Hepatocyte (in vitro differentiated cells): ENCODE results near the gene UBTD2. TPM values are rescaled to one million over a fixed set of nuclear protein-coding genes. Genes with fewer than 3 reads are reported as not detected.

Source experiments
- DNase-seq: peaks from one replicate; pipeline ENCODE4 v3.0.0-alpha.2; 2016; ENCODE audit warnings: low spot score
- H2AFZ ChIP-seq: fragments of 200-600 bp; sonication (generic); 2 replicates; pipeline ENCODE4 v1.6.0; 2016; ENCODE audit warnings: antibody characterized with exemption, mild to moderate bottlenecking
- H3K27ac ChIP-seq: fragments of 200-600 bp; sonication (generic); 2 replicates; pipeline ENCODE4 v1.5.1; 2016; ENCODE audit warnings: mild to moderate bottlenecking
- H3K27me3 ChIP-seq: fragments of 200-600 bp; sonication (generic); 2 replicates; pipeline ENCODE4 v1.6.1; 2016
- H3K36me3 ChIP-seq: fragments of 200-600 bp; sonication (generic); replicated peaks from 2 replicates; pipeline ENCODE4 v1.5.1; 2016; ENCODE audit warnings: low read depth; ENCODE audit not compliant: insufficient read depth
- H3K4me1 ChIP-seq: fragments of 200-600 bp; sonication (generic); 2 replicates; pipeline ENCODE4 v1.5.1; 2016; ENCODE audit warnings: mild to moderate bottlenecking, moderate library complexity; ENCODE audit not compliant: insufficient read depth
- H3K4me2 ChIP-seq: fragments of 200-600 bp; sonication (generic); 2 replicates; pipeline ENCODE4 v1.6.0; 2016
- H3K4me3 ChIP-seq: fragments of 200-600 bp; sonication (generic); 2 replicates; pipeline ENCODE4 v1.5.1; 2016; ENCODE audit warnings: mild to moderate bottlenecking
- H3K79me2 ChIP-seq: fragments of 200-600 bp; sonication (generic); 2 replicates; pipeline ENCODE4 v1.6.0; 2017; ENCODE audit warnings: mild to moderate bottlenecking
- H3K9me2 ChIP-seq: fragments of 200-600 bp; sonication (generic); replicated peaks from 2 replicates; pipeline ENCODE4 v1.6.0; 2017; ENCODE audit warnings: mild to moderate bottlenecking; ENCODE audit not compliant: insufficient read depth
- H3K9me3 ChIP-seq: fragments of 200-600 bp; sonication (generic); 2 replicates; pipeline ENCODE4 v1.5.1; 2016; ENCODE audit warnings: low read depth, mild to moderate bottlenecking
- H4K20me1 ChIP-seq: fragments of 200-600 bp; sonication (generic); 2 replicates; pipeline ENCODE4 v1.6.0; 2016; ENCODE audit warnings: mild to moderate bottlenecking; ENCODE audit not compliant: insufficient read depth, poor library complexity, severe bottlenecking
- EZH2 ChIP-seq: fragments of 200-600 bp; sonication (generic); IDR thresholded peaks from 2 replicates; pipeline ENCODE4 v1.6.1; 2016; ENCODE audit warnings: antibody characterized with exemption, mild to moderate bottlenecking, borderline replicate concordance
- EZH2phosphoT487 ChIP-seq: fragments of 200-600 bp; sonication (generic); IDR thresholded peaks from one replicate; pipeline ENCODE4 v1.6.1; 2018; ENCODE audit warnings: antibody characterized with exemption, mild to moderate bottlenecking, low read depth, moderate library complexity; ENCODE audit not compliant: unreplicated experiment, severe bottlenecking
- WGBS: methylation state at CpG from one replicate; pipeline ENCODE4 v1.1.6; 2016; ENCODE audit warnings: low lambda C conversion rate; ENCODE audit errors: missing lambda C conversion rate; 5-methylcytosine and 5-hydroxymethylcytosine counted together
- polyA plus RNA-seq: library from polyadenylated mRNA; unstranded; fragments of >200 nt; fragmentation: Nextera tagmentation; extraction: Ambion mirVana; gene quantifications from 2 replicates; pipeline ENCODE4 v1.2.1, GENCODE V29; 2016
- total RNA-seq: library from RNA; depleted of rRNA; stranded (reverse); fragments of >200 nt; gene quantifications from 2 replicates; pipeline ENCODE4 v1.2.3, GENCODE V29; 2014
- TF ChIP-seq, protein P1 (sequence below): fragments of 200-600 bp; sonication (generic); IDR thresholded peaks from 2 replicates; pipeline ENCODE4 v1.5.1; 2016; ENCODE audit warnings: antibody characterized with exemption, mild to moderate bottlenecking; ENCODE audit not compliant: poor library complexity

Gene UBTD2
- total and polyA plus RNA-seq, 2 experiments from 2014 or later = 27.4 to 51.7 TPM

GRCh38 chr5:172285226-172286143, 1.9 kb upstream of the UBTD2 start:
- TF ChIP-seq EZH2 (no peak), EZH2phosphoT487 (no peak)
- TF ChIP-seq, protein P1, sequence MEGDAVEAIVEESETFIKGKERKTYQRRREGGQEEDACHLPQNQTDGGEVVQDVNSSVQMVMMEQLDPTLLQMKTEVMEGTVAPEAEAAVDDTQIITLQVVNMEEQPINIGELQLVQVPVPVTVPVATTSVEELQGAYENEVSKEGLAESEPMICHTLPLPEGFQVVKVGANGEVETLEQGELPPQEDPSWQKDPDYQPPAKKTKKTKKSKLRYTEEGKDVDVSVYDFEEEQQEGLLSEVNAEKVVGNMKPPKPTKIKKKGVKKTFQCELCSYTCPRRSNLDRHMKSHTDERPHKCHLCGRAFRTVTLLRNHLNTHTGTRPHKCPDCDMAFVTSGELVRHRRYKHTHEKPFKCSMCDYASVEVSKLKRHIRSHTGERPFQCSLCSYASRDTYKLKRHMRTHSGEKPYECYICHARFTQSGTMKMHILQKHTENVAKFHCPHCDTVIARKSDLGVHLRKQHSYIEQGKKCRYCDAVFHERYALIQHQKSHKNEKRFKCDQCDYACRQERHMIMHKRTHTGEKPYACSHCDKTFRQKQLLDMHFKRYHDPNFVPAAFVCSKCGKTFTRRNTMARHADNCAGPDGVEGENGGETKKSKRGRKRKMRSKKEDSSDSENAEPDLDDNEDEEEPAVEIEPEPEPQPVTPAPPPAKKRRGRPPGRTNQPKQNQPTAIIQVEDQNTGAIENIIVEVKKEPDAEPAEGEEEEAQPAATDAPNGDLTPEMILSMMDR = no peak

GRCh38 chr5:172284611-172284980, 1.0 kb upstream of the UBTD2 start:
- H2AFZ ChIP-seq = peak overlapping the region; percentile 98
- peak overlapping the region; percentile 100 for H3K27ac ChIP-seq
- 4% methylated on average over 11 of the region's 11 CpGs for WGBS
- H3K4me3 ChIP-seq = peak overlapping the region; percentile 51
- TF ChIP-seq EZH2phosphoT487 = no peak
- H4K20me1 ChIP-seq = peaks cover 30% of the 10 kb centered on the region
- no peaks in the 10 kb centered on the region for H3K9me2 ChIP-seq
- H3K36me3 ChIP-seq = no peaks in the 10 kb centered on the region
- no peaks in the 10 kb centered on the region for H3K27me3 ChIP-seq
- peaks cover 18% of the 10 kb centered on the region for H3K4me1 ChIP-seq
- no peaks in the 10 kb centered on the region for H3K9me3 ChIP-seq
- peak overlapping the region; percentile 81 for H3K4me2 ChIP-seq
- DNase-seq = peak; percentile 11
- peaks cover 38% of the 10 kb centered on the region for H3K79me2 ChIP-seq

More at GRCh38 chr5:172285226-172286143, 1.9 kb upstream of the UBTD2 start:
- H3K9me3 ChIP-seq = no peaks in the 10 kb centered on the region
- H2AFZ ChIP-seq = no peak overlapping the region
- H3K36me3 ChIP-seq = no peaks in the 10 kb centered on the region
- DNase-seq = no peak
- H3K4me2 ChIP-seq = peak overlapping the region; percentile 81
- 80% methylated on average over 15 of the region's 15 CpGs for WGBS
- peaks cover 21% of the 10 kb centered on the region for H4K20me1 ChIP-seq
- peaks cover 18% of the 10 kb centered on the region for H3K4me1 ChIP-seq
- no peaks in the 10 kb centered on the region for H3K27me3 ChIP-seq
- peak overlapping the region; percentile 100 for H3K27ac ChIP-seq
- H3K79me2 ChIP-seq = peaks cover 29% of the 10 kb centered on the region
- H3K4me3 ChIP-seq = no peak overlapping the region
- H3K9me2 ChIP-seq = no peaks in the 10 kb centered on the region

DNA sequence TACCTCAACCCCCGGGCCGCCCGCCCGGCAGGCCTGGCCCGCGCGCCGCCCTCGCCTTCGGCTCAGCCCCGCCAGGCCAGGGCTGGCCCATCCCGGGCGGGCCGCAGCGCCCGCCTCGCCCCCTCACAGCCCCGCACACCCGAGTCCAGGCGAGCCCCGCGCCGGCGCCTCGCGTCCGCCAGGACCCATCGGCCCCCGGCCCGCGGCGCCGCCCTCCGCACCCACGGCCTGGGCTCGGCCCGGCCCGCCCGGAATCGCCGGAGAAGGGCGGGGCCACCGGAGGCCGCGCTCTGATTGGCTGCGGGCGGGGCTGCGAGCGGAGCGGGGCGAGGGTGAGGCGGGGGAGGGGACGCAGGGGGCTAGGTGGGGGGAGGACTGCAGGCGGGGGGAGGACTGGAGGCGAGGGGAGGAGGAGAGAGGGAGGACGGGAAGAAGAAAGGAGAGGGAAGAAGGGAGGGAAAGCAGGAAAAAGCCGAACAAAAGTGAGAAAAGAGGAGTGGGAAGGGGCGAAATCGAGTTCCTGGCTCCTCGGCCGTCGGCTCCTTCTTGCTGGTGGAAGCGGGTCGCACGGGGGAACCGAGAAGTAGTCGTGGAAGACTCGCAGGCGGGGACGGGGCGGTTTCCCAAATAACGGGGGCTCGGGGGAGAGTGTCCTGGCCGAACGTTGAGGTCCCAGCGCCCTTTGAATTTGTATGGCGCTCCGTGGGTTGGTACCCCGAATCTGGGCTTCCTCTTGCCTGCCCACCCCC, 472 bp upstream of the UBTD2 start:
- H3K27me3 ChIP-seq = no peaks in the 10 kb centered on the region
- peak; percentile 96 for DNase-seq
- TF ChIP-seq EZH2 (no peak), EZH2phosphoT487 (no peak)
- TF ChIP-seq, protein P1 = no peak
- peaks cover 43% of the 10 kb centered on the region for H3K79me2 ChIP-seq
- no peaks in the 10 kb centered on the region for H3K9me3 ChIP-seq
- peak overlapping the region; percentile 81 for H3K4me2 ChIP-seq
- peak overlapping the region; percentile 99 for H3K4me3 ChIP-seq
- 0% methylated on average over 19 of the region's 79 CpGs for WGBS
- H3K9me2 ChIP-seq = no peaks in the 10 kb centered on the region
- peaks cover 36% of the 10 kb centered on the region for H4K20me1 ChIP-seq
- H2AFZ ChIP-seq = peak overlapping the region; percentile 98
- no peaks in the 10 kb centered on the region for H3K36me3 ChIP-seq
- H3K27ac ChIP-seq = peak overlapping the region; percentile 100
- peaks cover 18% of the 10 kb centered on the region for H3K4me1 ChIP-seq
